HCT116 (cell line): ENCODE data around the gene NELL1. TPM values are rescaled to one million over a fixed set of nuclear protein-coding genes. Genes with fewer than 3 reads are reported as not detected.

Experiments
- ATAC-seq: fragments of 200-7000 bp; cut with Tn5 transposase; 2 replicates; pipeline ENCODE4 v1.9.1; 2020; ENCODE audit warnings: mild to moderate bottlenecking, moderate library complexity
- BruUV-seq: library from RNA; stranded (reverse); fragments of 400-500 nt; replicated peaks from 2 replicates; lab custom pipeline; 2021; lab: Mats Ljungman, UMichigan
- CTCF ChIA-PET: fragments of 300-600 bp; sonication (Branson Sonifier 250); formaldehyde crosslinking; loops from one replicate; lab custom pipeline; 2021; ENCODE audit warnings: antibody characterized with exemption; lab: Charles Lee
- POLR2A ChIA-PET: fragments of 300-600, 350-600 bp; sonication (Branson Sonifier 250); formaldehyde crosslinking; loops from one replicate; lab custom pipeline; 2021; ENCODE audit warnings: antibody characterized with exemption; lab: Charles Lee
- RAD21 ChIA-PET, 2 experiments: fragments of 300-600 bp; sonication (Branson Sonifier 250); formaldehyde crosslinking; loops; one replicate each; lab custom pipeline; 2023; ENCODE audit warnings: low total read pairs in 2 of 2; ENCODE audit not compliant: uncharacterized antibody in 2 of 2, unreplicated experiment in 2 of 2, low non-redundant PET in 1 of 2; lab: Charles Lee
- DNase-seq: peaks from one replicate; pipeline ENCODE4 v3.0.0-alpha.2; 2010; ENCODE audit warnings: low read depth, low spot score
- H2AFZ ChIP-seq: fragments of 200-600 bp; shearing (Covaris generic), sonication (generic); 2 replicates; pipeline ENCODE4 v1.6.1; 2017; ENCODE audit warnings: low read depth, mixed run types, mixed read lengths, antibody characterized with exemption, low read length; ENCODE audit not compliant: poor library complexity, severe bottlenecking
- H3K27ac ChIP-seq: 2 replicates; pipeline ENCODE4 v1.5.1; 2012; ENCODE audit warnings: low read depth, low read length
- H3K27me3 ChIP-seq: fragments of 200-600 bp; sonication (generic); 2 replicates; pipeline ENCODE4 v1.6.1; 2016; ENCODE audit warnings: mixed run types, low read length, mixed read lengths; ENCODE audit not compliant: insufficient read depth
- H3K36me3 ChIP-seq, 2 experiments: fragments of 200-500 bp in 1 of 2; fragments of 200-600 bp in 1 of 2; sonication (Bioruptor generic) in 1 of 2; sonication (generic) in 1 of 2; 2 replicates each; pipeline versions ENCODE4 v1.5.1 to v1.6.1; 2014 to 2016; ENCODE audit warnings: low read length in 2 of 2, inconsistent platforms in 1 of 2, mixed read lengths in 1 of 2, mixed run types in 1 of 2; ENCODE audit not compliant: insufficient read depth in 2 of 2, control insufficient read depth in 1 of 2
- H3K4me1 ChIP-seq, 2 experiments: fragments of 200-600 bp in 1 of 2; sonication (generic) in 1 of 2; 2 replicates each; pipeline versions ENCODE4 v1.5.1 to v1.6.1; 2012 to 2017; ENCODE audit warnings: low read length in 2 of 2, inconsistent platforms in 1 of 2, mild to moderate bottlenecking in 1 of 2, mixed read lengths in 1 of 2, mixed run types in 1 of 2, moderate library complexity in 1 of 2; ENCODE audit not compliant: insufficient read depth in 2 of 2, control insufficient read depth in 1 of 2
- H3K4me2 ChIP-seq: fragments of 200-600 bp; sonication (generic); 2 replicates; pipeline ENCODE4 v1.6.1; 2017; ENCODE audit warnings: mixed run types, low read length, mixed read lengths
- H3K4me3 ChIP-seq, 2 experiments: fragments of 200-600 bp in 1 of 2; sonication (generic) in 1 of 2; replicated peaks in 1 of 2; 2 replicates each; pipeline ENCODE4 v1.5.1; 2011 to 2016; ENCODE audit warnings: low read length in 2 of 2, control low read depth in 1 of 2, low read depth in 1 of 2, mild to moderate bottlenecking in 1 of 2, mixed read lengths in 1 of 2, mixed run types in 1 of 2
- H3K79me2 ChIP-seq: fragments of 200-600 bp; sonication (generic); 2 replicates; pipeline ENCODE4 v1.6.1; 2017; ENCODE audit warnings: mild to moderate bottlenecking, mixed run types, low read length, moderate library complexity, mixed read lengths; ENCODE audit not compliant: insufficient read depth
- H3K9ac ChIP-seq: fragments of 200-600 bp; sonication (generic); 2 replicates; pipeline ENCODE4 v1.6.1; 2016; ENCODE audit warnings: low read length, mixed read lengths
- H3K9me2 ChIP-seq: fragments of 200-600 bp; sonication (generic), shearing (Covaris generic); 2 replicates; pipeline ENCODE4 v1.6.1; 2017; ENCODE audit warnings: mixed run types, mild to moderate bottlenecking, moderate library complexity; ENCODE audit not compliant: insufficient read depth
- H3K9me3 ChIP-seq, 2 experiments: fragments of 200-500 bp in 1 of 2; fragments of 200-600 bp in 1 of 2; sonication (Bioruptor generic) in 1 of 2; sonication (generic) in 1 of 2; 2 replicates each; pipeline ENCODE4 v1.6.1; 2014 to 2017; ENCODE audit warnings: low read length in 2 of 2, mixed read lengths in 2 of 2, inconsistent platforms in 1 of 2, low read depth in 1 of 2, mild to moderate bottlenecking in 1 of 2, mixed run types in 1 of 2, moderate library complexity in 1 of 2; ENCODE audit not compliant: control insufficient read depth in 1 of 2, insufficient read depth in 1 of 2
- H4K20me1 ChIP-seq: fragments of 200-600 bp; sonication (generic), shearing (Covaris generic); 2 replicates; pipeline ENCODE4 v1.6.1; 2017; ENCODE audit warnings: mixed run types, mild to moderate bottlenecking, moderate library complexity; ENCODE audit not compliant: insufficient read depth
- EZH2phosphoT487 ChIP-seq: fragments of 200-600 bp; IDR thresholded peaks from 2 replicates; pipeline ENCODE4 v1.6.1; 2018; ENCODE audit warnings: antibody characterized with exemption, borderline replicate concordance
- RAD21 ChIP-seq: IDR thresholded peaks from 2 replicates; pipeline ENCODE4 v1.6.1; 2012; ENCODE audit warnings: low read depth, mild to moderate bottlenecking
- YY1 ChIP-seq: IDR thresholded peaks from 2 replicates; pipeline ENCODE4 v1.6.1; 2011; ENCODE audit warnings: low read length, low read depth, moderate library complexity, mild to moderate bottlenecking; ENCODE audit not compliant: insufficient replicate concordance; ENCODE audit errors: extremely low read depth
- intact Hi-C: fragments of 100-400 bp; cut with micrococcal nuclease; formaldehyde crosslinking; loops from 2 replicates; pipeline ENCODE4 v1.10.0; 2022
- total RNA-seq: library from RNA; stranded (reverse); gene quantifications from one replicate; pipeline ENCODE4 v1.2.1, GENCODE V29; 2021; ENCODE audit not compliant: unreplicated experiment
- TF ChIP-seq, protein P1 (sequence below), 3 experiments: fragments of 200-600 bp in 1 of 3; sonication (generic) in 1 of 3; IDR thresholded peaks in 2 of 3; conservative IDR thresholded peaks in 1 of 3; 2 replicates each; pipeline ENCODE4 v1.5.1; 2012 to 2017; ENCODE audit warnings: low read depth in 2 of 3, low read length in 2 of 3, antibody characterized with exemption in 1 of 3, borderline replicate concordance in 1 of 3, control low read depth in 1 of 3, mild to moderate bottlenecking in 1 of 3, mixed read lengths in 1 of 3, mixed run types in 1 of 3, moderate library complexity in 1 of 3; ENCODE audit not compliant: insufficient read depth in 1 of 3
- TF ChIP-seq, protein P2 (sequence below): IDR thresholded peaks from 2 replicates; pipeline ENCODE4 v1.6.1; 2012; ENCODE audit warnings: low read depth

Gene NELL1
- total RNA-seq, 1 experiment from 2014 or later: not detected

DNA sequence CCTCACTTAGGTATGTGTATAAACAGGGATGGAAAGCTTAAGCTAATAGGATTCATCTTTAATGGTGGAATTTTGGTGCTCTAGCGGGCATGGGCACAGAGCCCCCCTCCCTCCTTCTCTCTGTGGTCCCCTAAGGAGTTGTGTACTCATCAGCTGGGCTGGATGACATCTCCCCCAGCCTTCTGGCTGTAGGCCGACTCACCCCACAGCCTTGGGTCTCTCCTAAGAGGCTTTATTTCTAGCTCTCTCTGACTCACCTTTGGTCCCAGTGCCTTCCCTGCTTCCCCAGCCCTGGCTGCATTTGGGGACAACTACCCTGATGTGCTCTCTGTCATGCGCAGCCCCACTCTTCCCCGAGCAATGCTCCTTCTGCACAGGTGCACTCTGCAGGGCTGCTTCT lies 43.1 kb upstream of the NELL1 start (continued):
- TF ChIP-seq, protein P1, sequence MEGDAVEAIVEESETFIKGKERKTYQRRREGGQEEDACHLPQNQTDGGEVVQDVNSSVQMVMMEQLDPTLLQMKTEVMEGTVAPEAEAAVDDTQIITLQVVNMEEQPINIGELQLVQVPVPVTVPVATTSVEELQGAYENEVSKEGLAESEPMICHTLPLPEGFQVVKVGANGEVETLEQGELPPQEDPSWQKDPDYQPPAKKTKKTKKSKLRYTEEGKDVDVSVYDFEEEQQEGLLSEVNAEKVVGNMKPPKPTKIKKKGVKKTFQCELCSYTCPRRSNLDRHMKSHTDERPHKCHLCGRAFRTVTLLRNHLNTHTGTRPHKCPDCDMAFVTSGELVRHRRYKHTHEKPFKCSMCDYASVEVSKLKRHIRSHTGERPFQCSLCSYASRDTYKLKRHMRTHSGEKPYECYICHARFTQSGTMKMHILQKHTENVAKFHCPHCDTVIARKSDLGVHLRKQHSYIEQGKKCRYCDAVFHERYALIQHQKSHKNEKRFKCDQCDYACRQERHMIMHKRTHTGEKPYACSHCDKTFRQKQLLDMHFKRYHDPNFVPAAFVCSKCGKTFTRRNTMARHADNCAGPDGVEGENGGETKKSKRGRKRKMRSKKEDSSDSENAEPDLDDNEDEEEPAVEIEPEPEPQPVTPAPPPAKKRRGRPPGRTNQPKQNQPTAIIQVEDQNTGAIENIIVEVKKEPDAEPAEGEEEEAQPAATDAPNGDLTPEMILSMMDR (IDR thresholded peaks at IDR 0.05 in 2 of 3, conservative IDR thresholded peaks at IDR 0.05 in 1 of 3; ENCODE audit: borderline replicate concordance in 1 of 3, insufficient read depth in 1 of 3, low read depth in 2 of 3, low read length in 2 of 3): no peak
- TF ChIP-seq EZH2phosphoT487: no peak
- TF ChIP-seq, protein P2, sequence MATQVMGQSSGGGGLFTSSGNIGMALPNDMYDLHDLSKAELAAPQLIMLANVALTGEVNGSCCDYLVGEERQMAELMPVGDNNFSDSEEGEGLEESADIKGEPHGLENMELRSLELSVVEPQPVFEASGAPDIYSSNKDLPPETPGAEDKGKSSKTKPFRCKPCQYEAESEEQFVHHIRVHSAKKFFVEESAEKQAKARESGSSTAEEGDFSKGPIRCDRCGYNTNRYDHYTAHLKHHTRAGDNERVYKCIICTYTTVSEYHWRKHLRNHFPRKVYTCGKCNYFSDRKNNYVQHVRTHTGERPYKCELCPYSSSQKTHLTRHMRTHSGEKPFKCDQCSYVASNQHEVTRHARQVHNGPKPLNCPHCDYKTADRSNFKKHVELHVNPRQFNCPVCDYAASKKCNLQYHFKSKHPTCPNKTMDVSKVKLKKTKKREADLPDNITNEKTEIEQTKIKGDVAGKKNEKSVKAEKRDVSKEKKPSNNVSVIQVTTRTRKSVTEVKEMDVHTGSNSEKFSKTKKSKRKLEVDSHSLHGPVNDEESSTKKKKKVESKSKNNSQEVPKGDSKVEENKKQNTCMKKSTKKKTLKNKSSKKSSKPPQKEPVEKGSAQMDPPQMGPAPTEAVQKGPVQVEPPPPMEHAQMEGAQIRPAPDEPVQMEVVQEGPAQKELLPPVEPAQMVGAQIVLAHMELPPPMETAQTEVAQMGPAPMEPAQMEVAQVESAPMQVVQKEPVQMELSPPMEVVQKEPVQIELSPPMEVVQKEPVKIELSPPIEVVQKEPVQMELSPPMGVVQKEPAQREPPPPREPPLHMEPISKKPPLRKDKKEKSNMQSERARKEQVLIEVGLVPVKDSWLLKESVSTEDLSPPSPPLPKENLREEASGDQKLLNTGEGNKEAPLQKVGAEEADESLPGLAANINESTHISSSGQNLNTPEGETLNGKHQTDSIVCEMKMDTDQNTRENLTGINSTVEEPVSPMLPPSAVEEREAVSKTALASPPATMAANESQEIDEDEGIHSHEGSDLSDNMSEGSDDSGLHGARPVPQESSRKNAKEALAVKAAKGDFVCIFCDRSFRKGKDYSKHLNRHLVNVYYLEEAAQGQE: no peak
- TF ChIP-seq, all 23 proteins: peak for 0

DNA sequence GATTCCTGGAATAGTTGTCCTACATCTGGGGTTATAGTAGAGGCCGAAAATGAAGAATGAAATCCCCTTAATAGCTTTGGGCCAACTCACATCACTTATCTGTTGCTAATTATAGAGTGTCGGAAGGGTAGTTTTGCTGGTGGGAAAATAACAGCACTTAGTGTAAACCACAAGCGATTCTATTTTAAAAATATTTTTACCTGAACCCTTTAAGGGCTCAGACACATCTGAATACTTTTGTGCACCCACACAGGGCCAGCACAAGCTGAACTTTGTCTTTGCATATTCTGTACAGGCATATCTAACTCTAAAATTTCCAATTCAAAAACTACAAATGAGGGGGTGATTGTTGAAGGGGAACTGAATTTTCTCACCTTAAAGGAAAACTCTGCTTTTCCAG lies 42.4 kb upstream of the NELL1 start:
- Histone ChIP-seq H3K9ac (no peak overlapping the region), H3K9me3 (no peaks in the 10 kb centered on the region), H3K9me2 (no peaks in the 10 kb centered on the region), H3K27ac (no peak overlapping the region), H3K79me2 (no peaks in the 10 kb centered on the region), H3K36me3 (no peaks in the 10 kb centered on the region), H2AFZ (no peak overlapping the region), H3K27me3 (peaks cover 19% of the 10 kb centered on the region; the same call in 1 of the 2 replicates), H3K4me1 (no peaks in the 10 kb centered on the region), H3K4me2 (no peak overlapping the region), H3K4me3 (no peak overlapping the region), H4K20me1 (no peaks in the 10 kb centered on the region)
- DNase-seq (no peak), ATAC-seq (no peak)
- RAD21 ChIA-PET: no interaction called here
- POLR2A ChIA-PET: no interaction called here
- intact Hi-C loops: no loop called here
- BruUV-seq: no TSS peak
- CTCF ChIA-PET: no interaction called here
- no peak for TF ChIP-seq RAD21
- TF ChIP-seq, protein P1 (IDR thresholded peaks at IDR 0.05 in 2 of 3, conservative IDR thresholded peaks at IDR 0.05 in 1 of 3; ENCODE audit: borderline replicate concordance in 1 of 3, insufficient read depth in 1 of 3, low read depth in 2 of 3, low read length in 2 of 3): no peak
- no peak for TF ChIP-seq YY1
